Coronary artery (tissue), 2 donors: ENCODE results near the gene TMEM236.

Source experiments
- DNase-seq: peaks from one replicate; pipeline ENCODE4 v3.0.0-alpha.2; 2017; ENCODE audit warnings: low spot score
- H3K27ac ChIP-seq, 2 donors: fragments of 200-600 bp; sonication (generic); one replicate each; pipeline ENCODE4 v1.5.1; 2016 to 2019
- H3K4me3 ChIP-seq: fragments of 200-600 bp; sonication (generic); 2 replicates; pipeline ENCODE4 v1.5.1; 2016; ENCODE audit warnings: mild to moderate bottlenecking, moderate library complexity
- TF ChIP-seq, protein P1 (sequence below): fragments of 200-600 bp; sonication (generic); IDR thresholded peaks from one replicate; pipeline ENCODE4 v1.5.1; 2019; ENCODE audit warnings: antibody characterized with exemption

Gene TMEM236

DNA sequence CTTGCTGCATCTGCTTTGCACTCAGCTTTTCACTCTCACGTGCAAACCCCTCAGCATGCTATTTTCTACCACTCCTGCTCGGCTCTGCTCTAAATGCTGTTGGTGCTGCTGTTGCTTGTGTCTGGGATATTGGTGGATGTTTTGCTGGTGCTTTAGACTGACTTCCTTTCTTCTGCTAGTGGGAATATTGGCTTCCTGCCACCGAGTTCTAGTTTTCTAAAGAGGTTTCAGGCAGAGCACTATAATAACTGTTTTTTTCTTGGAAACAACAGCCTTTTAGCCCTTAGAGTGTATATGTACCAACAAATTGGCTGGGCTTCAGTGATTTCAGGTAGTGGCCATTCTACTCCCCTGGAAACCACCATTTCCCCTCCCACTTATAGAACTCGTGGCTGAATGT lies 27.8 kb downstream of the TMEM236 start:
- TF ChIP-seq, protein P1, sequence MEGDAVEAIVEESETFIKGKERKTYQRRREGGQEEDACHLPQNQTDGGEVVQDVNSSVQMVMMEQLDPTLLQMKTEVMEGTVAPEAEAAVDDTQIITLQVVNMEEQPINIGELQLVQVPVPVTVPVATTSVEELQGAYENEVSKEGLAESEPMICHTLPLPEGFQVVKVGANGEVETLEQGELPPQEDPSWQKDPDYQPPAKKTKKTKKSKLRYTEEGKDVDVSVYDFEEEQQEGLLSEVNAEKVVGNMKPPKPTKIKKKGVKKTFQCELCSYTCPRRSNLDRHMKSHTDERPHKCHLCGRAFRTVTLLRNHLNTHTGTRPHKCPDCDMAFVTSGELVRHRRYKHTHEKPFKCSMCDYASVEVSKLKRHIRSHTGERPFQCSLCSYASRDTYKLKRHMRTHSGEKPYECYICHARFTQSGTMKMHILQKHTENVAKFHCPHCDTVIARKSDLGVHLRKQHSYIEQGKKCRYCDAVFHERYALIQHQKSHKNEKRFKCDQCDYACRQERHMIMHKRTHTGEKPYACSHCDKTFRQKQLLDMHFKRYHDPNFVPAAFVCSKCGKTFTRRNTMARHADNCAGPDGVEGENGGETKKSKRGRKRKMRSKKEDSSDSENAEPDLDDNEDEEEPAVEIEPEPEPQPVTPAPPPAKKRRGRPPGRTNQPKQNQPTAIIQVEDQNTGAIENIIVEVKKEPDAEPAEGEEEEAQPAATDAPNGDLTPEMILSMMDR: no peak
- DNase-seq: no peak
- no peak overlapping the region for H3K27ac ChIP-seq
- H3K4me3 ChIP-seq: no peak overlapping the region

DNA sequence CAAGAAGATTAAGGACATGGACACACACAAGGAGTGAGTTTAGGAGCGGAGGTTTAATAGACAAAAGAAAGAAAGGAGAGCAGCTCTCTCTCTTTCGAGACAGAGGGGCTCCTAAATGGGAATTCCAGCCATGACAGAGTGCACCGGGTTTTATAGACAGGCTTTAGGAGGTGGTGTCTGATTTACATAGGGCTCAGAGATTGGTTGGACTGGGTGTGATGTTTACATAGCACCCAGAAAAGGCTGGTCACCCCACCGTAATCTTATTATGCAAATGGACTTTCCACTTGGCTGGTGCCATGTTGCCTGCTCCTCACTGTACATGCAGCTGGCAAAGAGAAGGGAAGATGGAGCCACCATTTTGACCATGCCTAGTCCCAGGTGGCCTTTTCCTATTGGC lies 28.7 kb downstream of the TMEM236 start:
- no peak overlapping the region for H3K4me3 ChIP-seq
- no peak overlapping the region for H3K27ac ChIP-seq
- DNase-seq: no peak
- TF ChIP-seq, protein P1: no peak

DNA sequence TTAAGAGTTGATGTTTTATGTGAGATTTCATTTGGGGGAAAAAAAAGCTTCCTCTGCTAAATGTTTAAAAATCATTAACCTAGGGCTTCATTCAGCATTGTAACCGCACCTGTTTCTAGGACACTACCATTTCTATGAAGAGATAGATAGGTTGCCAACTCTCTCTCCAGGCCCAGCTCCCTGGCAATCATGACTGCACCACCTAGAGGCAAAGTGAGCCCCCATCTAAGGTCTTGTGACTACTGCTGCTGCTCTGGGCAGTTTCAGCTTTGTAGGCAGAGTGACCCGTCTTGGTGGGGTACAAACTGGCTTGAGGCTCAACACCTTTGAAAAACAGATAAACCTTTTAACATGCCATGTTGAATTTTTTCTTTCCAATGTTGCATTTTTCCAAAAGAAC lies 29.9 kb downstream of the TMEM236 start:
- Histone ChIP-seq H3K27ac (no peak overlapping the region), H3K4me3 (no peak overlapping the region)
- DNase-seq: no peak
- TF ChIP-seq, protein P1: no peak

DNA sequence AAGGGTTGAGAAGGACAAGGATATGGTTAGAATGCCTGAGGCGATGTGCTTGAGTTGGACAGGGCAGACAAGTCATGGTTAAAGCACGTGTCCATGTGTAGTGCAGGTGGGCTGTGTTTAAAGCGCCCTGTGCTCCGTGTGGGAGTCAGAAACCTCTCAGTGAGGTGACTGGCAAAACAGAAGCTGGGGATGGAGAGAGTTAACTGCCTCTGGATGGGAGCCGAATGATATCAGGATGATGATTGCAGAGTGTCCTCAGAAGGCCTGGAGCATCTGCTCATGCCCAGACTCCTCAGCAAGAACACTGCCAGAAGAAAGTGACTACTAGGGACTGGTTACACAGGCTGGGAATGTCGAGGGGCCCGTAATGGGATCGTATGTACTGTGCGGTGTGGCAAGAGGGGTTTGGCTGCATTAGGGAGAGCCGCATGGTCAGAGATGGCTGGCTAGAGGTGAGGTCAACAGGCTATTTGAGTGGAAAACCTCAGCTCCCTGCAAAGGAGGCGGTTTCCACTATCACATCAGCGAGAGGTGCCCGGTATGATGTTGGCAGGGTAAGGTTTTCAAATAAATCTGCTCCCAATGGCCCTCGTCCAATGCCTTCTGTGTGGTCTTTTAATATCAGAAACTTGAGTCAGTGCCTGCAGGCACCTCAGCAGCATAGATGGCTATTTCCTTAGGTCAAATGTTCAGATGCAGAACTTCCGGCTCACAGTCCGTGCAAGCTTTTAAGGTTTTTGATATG lies 31.1 kb downstream of the TMEM236 start:
- TF ChIP-seq, protein P1: no peak
- no peak for DNase-seq
- Histone ChIP-seq H3K4me3 (no peak overlapping the region), H3K27ac (peak overlapping the region in 1 of 2 donors; percentile 36)

DNA sequence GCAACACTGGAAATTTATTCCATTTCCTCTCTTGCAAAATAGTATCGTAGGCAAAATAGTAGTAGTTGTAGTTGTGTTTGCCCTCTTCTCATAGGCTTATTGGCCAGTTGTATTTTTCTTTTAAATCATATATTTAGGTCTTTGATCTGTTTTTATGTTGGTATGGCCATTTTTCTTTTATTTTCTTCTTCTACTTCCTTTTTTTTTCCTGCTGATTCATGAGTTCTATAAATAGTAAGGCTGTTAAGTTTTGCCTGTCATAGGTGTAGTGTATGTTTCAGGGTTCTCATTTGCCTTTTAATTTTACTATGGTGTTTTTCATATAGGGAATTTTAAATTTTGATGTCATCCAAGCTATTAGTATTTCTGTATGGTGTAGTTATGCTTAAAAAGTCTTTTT lies 31.8 kb downstream of the TMEM236 start:
- no peak overlapping the region for H3K4me3 ChIP-seq
- DNase-seq: no peak
- TF ChIP-seq, protein P1: no peak

DNA sequence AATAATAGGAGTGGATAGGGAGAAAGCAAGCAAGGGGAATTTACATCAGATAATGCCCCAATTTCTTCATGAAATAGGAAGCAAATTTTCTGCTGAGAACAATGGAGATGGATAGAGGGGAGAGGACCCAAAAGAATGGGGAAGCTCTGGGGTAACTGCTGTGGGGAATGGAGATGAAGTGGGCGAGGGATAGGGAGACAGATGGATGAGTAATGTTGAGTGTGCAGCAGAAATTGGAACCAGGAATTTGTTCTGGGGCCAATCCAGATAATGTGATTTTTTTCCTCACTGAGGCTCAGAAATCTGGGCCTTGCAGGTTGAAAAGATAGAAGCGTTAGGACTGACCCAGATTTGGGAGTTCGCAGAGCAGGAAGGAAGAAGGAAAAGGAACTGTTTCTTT lies 32.7 kb downstream of the TMEM236 start:
- H3K4me3 ChIP-seq: no peak overlapping the region
- DNase-seq: no peak
- TF ChIP-seq, protein P1: no peak
- peak overlapping the region in 1 of 2 donors; percentile 46 for H3K27ac ChIP-seq

More for the DNA sequence above, 31.8 kb downstream of the TMEM236 start:
- no peak overlapping the region for H3K27ac ChIP-seq

DNA sequence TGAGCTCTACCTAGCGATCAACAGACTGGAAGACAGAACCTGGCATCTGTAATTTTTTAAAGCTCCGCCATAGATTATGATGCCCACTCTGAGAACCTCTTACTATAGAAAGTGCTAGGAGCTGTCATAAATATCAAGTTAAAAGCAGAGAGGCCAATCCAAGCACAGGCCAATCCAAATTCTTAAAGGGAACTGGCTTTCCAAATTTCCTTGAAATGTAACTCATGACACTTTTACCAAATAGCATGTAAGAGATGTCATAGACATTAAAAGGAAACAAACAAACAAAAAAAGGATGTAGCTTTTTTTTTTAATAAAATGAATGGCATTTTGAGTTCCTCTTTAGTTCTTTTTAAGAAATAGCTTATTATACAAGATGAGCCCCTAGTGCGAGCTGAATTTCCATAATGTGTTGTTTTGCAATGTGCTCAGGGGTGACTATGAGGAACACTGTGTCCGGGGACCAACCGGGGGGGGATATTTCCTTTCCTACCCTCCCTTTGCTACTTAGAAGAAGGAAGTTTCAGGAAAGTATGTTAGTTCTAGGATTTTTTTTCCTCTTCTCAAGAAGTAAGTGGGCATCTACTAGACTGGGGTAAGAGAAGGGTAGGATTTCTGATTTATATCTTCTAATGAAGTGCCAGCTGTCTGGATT lies 33.4 kb downstream of the TMEM236 start:
- H3K27ac ChIP-seq: peak overlapping the region in 1 of 2 donors; percentile 55
- no peak overlapping the region for H3K4me3 ChIP-seq
- TF ChIP-seq, protein P1: no peak
- DNase-seq: no peak
